GM18511 (cell line): ENCODE measurements around the gene AXL.

Experiments
- ATAC-seq: cut with Tn5 transposase; IDR thresholded peaks from one replicate; pipeline ENCODE4 v1.9.1; 2021; ENCODE audit warnings: mild to moderate bottlenecking, moderate library complexity; ENCODE audit not compliant: unreplicated experiment

Gene AXL

DNA sequence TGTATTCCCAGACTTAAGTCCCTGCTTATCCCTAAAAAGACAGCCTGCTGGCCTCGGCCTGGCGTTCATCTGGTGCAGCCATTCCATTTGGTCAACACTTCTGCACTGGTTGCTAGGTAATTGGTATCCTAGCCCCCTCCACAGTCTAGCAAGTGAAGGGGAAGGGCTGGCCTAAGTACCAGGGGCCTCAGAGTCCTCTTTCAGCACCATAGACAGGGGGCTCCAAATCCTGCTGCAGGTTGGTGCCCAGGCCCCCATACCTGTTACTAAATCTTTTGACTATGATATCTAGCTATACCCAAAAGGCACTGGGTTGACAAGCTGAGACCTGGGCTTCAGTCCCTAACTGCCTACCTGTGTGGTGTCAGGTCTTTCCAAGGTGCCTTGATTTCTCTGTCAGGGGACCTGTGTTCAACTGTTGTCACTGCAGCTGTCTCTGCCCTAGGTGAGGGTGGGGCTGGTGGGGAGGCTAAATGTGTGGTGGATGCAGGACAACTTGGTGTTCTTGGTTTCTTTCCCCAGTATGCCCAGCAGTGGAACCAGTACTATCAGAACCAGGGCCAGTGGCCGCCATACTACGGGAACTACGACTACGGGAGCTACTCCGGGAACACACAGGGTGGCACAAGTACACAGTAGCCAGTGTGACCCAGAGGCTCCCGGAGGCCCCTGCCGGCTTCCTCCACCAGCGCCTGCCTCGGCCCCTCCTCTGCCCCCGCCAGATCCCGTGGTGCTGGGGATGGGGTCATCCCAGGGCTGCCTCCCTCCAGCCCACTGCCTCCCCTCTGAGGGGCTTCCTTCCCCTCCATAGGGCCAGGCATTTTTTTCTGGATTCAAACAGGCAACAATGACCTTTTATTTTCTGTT is 87.1 kb downstream of the AXL start:
- no peak for ATAC-seq

DNA sequence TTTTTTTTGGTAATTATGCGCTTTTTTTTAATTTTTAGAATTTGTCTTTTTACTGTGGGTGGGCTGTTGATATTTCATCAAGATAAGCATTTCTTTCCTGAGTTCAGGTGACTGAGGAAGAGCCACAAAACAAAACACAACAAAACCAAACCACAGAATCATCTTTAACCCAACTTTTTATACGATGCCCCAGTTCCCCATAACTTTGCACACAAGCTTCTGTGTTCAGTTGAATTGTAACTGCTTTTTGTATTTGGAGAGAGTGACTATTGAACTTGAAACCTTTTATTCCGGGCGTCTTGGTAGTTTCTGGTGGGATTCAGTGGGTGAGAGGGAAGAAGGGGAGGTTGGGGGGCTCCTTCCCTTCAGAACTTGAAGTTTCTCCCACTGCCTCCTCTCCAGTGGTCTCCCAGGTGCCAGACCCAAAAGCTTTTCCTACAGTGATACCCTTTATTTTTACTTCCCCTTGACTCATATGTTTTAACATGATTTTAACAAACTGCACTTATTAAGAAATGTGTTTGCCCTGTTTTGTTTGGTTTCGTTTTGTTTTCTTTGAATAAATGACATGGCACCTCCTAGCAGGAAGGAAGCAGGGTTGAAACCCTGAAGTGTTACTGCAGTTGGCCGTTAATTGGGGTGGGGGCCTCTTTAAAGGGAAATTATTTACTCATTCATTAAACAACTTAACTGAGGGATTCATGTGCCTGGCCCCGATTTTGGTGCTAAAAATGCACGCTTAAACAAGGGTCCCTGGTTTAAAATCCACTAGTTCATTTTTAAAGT is 88.3 kb downstream of the AXL start:
- no peak for ATAC-seq

DNA sequence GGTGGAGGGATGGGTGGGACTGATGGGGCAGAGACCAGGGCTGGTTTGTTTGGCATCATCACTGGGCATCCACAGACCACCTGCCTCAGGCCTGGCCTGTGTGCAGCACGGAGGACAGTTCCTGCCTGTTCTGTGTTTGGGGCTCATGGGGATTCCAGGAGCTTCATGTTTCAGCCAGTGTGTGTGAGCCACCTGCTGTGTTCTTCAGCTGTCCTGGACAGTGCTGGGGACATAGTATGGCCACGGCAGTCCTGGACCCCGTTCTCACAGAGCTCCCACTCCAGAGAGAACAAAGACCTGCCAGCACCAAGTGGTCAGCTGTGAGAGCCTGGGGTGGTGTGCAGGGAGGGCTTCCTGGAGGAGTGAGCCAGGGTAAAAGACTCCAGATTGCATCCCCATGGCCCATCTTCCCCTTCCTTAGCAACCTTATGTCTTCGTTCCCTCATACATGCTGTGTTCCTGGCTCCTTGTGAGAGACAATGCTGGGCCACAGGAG is 89.0 kb downstream of the AXL start:
- no peak for ATAC-seq

DNA sequence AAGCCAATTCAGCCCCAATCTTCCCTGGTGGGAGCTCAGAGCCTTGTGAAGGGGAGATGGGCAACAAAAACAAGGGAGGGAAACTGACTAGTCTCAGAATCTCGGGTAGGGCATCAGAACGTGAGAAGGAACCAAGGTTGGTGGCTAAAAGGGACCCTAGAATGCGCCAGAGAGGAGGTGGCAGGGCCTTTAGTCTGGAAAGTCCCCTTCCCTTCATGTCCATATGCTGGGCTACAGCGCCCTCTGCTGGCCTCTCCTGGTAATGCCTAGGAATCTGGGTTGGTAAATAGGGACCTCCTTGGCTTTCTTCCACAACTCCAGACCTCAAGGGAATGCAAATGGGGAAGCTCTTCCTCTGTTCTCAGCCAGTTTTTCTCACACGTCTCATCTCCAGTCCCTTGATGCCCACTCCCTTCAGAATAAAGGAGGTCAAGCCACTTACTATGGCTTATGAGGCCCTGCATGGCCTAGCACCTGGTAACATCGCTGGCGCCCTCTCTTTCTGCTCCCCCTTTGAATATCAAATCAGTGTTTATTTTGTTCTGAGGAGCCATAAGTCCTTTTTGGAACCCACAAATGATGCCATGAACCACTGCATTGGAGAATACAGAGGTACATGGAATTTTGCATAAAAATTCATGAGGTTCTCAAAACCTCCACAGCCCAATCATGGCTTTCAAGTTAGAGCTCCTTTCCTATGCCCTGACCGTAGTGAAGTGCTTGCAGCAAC is 89.6 kb downstream of the AXL start:
- ATAC-seq, result no peak

DNA sequence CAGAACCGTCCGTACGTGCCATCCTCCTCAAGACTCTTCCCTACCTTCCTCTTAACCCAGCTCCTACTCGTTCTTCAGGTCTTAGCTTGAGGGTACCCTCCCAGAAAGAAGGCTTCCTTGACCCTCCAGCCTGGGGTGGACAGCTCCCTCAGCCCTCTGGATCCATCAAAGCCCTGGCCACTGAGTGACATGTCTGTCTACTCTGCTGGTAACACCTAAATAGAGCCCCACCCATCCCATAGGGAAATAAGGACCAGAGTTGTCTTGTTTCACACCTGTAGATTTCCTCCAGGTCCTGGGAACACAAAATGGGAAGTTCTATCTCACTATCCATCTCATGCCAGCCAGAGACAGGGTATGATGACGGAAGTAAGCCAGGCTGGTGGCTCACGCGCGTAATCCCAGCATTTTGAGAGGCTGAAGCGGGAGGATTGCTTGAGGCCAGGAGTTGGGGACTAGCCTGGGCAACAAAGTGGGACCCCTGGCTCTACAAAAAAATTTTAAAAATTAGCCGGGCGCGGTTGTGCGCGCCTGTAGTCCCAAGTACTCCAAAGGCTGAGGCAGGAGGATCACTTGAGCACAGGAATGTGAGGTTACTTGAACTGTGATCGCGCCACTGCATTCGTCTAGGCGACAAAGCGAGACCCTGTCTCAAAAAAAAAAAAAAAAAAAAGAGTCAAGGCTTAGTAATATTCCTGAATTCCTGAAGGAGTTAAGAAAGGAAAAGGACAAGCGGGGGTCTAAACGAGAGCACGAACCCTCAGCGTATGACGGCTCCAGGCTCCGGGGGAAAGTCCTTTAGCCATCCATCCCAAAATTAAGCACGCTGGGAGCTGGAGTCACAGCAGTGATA is 90.4 kb downstream of the AXL start:
- ATAC-seq, result peak; percentile 15

DNA sequence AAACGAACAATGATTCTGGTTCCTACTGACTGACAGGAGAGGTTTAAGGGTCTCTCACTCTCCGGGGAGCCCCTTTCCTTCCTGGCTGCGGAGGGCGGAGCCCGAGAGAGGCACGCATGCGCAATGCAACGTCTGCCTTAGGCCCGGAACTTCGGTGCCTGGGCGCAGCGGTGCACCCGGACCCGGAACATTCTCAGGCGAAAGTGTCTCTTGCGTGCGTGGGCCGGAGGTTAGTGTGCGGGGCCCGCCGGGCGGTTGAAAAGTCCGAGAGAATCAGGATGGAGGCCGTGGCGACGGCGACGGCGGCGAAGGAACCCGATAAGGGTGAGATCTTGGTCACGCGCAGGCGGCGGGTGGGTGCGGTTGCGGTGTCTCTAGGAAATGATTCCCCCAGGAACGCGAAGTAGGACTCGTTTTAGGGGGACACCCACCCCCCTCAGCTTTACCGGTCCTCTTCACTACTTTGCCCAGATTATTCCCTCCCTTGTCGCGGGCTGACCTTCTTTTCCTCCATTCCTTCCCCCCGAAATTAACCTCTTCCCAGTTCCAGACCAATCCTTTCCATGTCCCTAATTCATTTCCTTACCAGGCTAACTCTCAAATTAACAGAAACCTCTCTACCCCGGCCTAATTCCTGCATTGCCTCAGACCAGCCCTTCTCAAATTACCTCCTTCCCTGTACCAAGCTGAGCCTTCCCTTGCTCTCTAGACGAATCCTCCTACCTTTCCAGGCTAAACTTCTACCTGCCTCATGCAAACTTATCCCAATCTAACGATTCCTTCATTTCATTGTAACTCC is 91.2 kb downstream of the AXL start, which contains the start of gene CCDC97:
CCDC97 (plus strand) TSS at position 140 of the 799 bp plus-strand sequence; CDS start at position 279, 139 bp downstream.
- peak; percentile 75 for ATAC-seq

DNA sequence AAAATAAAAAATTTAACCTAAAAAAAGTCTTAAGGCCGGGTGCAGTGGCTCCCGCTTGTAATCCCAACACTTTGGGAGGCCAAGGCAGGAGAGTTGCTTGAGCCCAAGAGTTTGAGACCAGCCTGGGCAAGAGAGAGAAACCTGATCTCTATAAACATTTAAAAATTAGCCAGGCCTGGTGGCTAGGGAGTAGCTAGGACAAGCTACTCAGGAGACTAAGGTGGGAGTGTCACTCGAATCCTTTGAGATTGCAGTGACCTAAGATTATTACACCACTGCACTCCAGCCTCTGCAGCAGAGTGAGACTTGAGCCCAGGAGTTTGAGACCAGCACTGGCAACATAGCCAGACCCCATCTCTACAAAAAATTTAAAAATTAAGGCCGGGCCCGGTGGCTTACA is 92.0 kb downstream of the AXL start:
- ATAC-seq, result no peak
